Right lobe of liver (tissue), 6 donors: ENCODE measurements around the gene ADAMTSL2. TPM values are rescaled to one million over a fixed set of nuclear protein-coding genes. Genes with fewer than 3 reads are reported as not detected.
A peak's percentile ranks its signal among the peaks of the same experiment; 100 is the strongest.

Experiments used
- ATAC-seq, 4 donors: fragments of 200-7000 bp; cut with Tn5 transposase; one replicate each; pipeline ENCODE4 v1.9.1; 2020; ENCODE audit warnings: mild to moderate bottlenecking in 4 of 4, moderate library complexity in 4 of 4
- DNase-seq, 3 donors: peaks; one replicate each; pipeline ENCODE4 v3.0.0-alpha.2; 2020
- H3K27ac ChIP-seq, 3 donors: fragments of 200-600 bp; one replicate each; pipeline ENCODE4 v1.8.0; 2022
- H3K27me3 ChIP-seq, 2 donors: fragments of 200-600 bp; one replicate each; pipeline ENCODE4 v1.8.0; 2022
- H3K36me3 ChIP-seq, 4 donors: fragments of 200-600 bp; sonication (generic) in 1 of 4; one replicate each; pipeline versions ENCODE4 v1.5.1 to v1.8.0; 2017 to 2022; ENCODE audit warnings: control low read depth in 1 of 4
- H3K4me1 ChIP-seq, 4 donors: fragments of 200-600 bp; sonication (generic) in 1 of 4; one replicate each; pipeline versions ENCODE4 v1.5.1 to v1.8.0; 2017 to 2022; ENCODE audit warnings: control low read depth in 1 of 4
- H3K4me3 ChIP-seq, 3 donors: fragments of 200-600 bp; one replicate each; pipeline ENCODE4 v1.8.0; 2022
- H3K9me3 ChIP-seq, 4 donors: fragments of 200-600 bp; sonication (generic) in 1 of 4; one replicate each; pipeline versions ENCODE4 v1.5.1 to v1.8.0; 2017 to 2022; ENCODE audit warnings: control low read depth in 1 of 4
- CTCF ChIP-seq, 4 donors: fragments of 200-600 bp in 3 of 4; fragments of 450-650 bp in 1 of 4; IDR thresholded peaks; one replicate each; pipeline versions ENCODE4 v1.5.1 to v1.8.0; 2016 to 2022; ENCODE audit warnings: antibody characterized with exemption in 4 of 4, mild to moderate bottlenecking in 2 of 4
- POLR2A ChIP-seq: fragments of 450-650 bp; IDR thresholded peaks from one replicate; pipeline ENCODE4 v1.6.1; 2017; ENCODE audit warnings: antibody characterized with exemption, mild to moderate bottlenecking
- WGBS: methylation state at CpG from one replicate; pipeline ENCODE4 v1.1.6; 2018; ENCODE audit warnings: low coverage, low lambda C conversion rate; ENCODE audit not compliant: insufficient coverage; ENCODE audit errors: missing lambda C conversion rate; 5-methylcytosine and 5-hydroxymethylcytosine counted together
- intact Hi-C, 2 donors: fragments of 100-400 bp; cut with DNase I; formaldehyde crosslinking; loops; one replicate each; pipeline versions ENCODE4 v1.11.2 to v1.14.1; 2022
- total RNA-seq, 6 experiments: library from RNA; depleted of rRNA in 2 of 6; stranded (reverse); fragments of >200 nt in 2 of 6; fragmentation: NEBNext Ultra II Directional in 3 of 6; extraction: Animal tissue kit (Norgen Biotek cat#: 25700) in 3 of 6; gene quantifications; one replicate each; pipeline versions ENCODE4 v1.1.0 to v1.2.4, GENCODE V29; 2016 to 2023
- donor health status: DM: no; HTN: yes; CAD: no.
- donor health status: DM: no; HTN: no; CAD: no.
- donor health status: DM: no; HTN: no; CAD: no.
- donor health status: DM: no; HTN: yes; CAD: no.
- donor health status: DM: no; HTN: yes; CAD: no.

ADAMTSL2 gene
- total RNA-seq, 6 experiments from 2014 or later: 9.2 to 24.8 (median 12.7) TPM

GRCh38 chr9:133536080-133536479 is 1.6 kb downstream of the ADAMTSL2 start:
- intact Hi-C loops: no loop called here
- ATAC-seq (no peak), DNase-seq (no peak)
- Histone ChIP-seq H3K4me3 (peak overlapping the region in 2 of 3 donors; percentile 46 to 56), H3K27me3 (no peaks in the 10 kb centered on the region), H3K9me3 (no peaks in the 10 kb centered on the region), H3K27ac (no peak overlapping the region), H3K36me3 (no peaks in the 10 kb centered on the region), H3K4me1 (peaks cover 0 to 20% (median 8%) of the 10 kb centered on the region in 4 donors)
- no peak for TF ChIP-seq CTCF (IDR thresholded peaks at IDR 0.05)
- no peak for TF ChIP-seq POLR2A
- WGBS: no CpG with 5 or more reads among the region's 11 CpGs

- intact Hi-C loops: no loop called here
- ATAC-seq (no peak), DNase-seq (no peak)
- no peaks in the 10 kb centered on the region for H3K27me3 ChIP-seq
- H3K27ac ChIP-seq: no peak overlapping the region
- H3K36me3 ChIP-seq: no peaks in the 10 kb centered on the region
- H3K4me3 ChIP-seq: peak overlapping the region in 1 of 3 donors; percentile 56
- H3K9me3 ChIP-seq: no peaks in the 10 kb centered on the region
- WGBS: 69% methylated on average over 3 of the region's 9 CpGs
- H3K4me1 ChIP-seq: peaks cover 0 to 20% (median 8%) of the 10 kb centered on the region in 4 donors
- TF ChIP-seq CTCF (IDR thresholded peaks at IDR 0.05) (no peak), POLR2A (no peak)
Observed at GRCh38 chr9:133536536-133536935, 2.0 kb downstream of the ADAMTSL2 start.

- TF ChIP-seq CTCF (IDR thresholded peaks at IDR 0.05): no peak
- no peak overlapping the region for H3K27ac ChIP-seq
- no peak overlapping the region for H3K4me3 ChIP-seq
- H3K4me1 ChIP-seq: peaks cover 0 to 20% (median 8%) of the 10 kb centered on the region in 4 donors
- no peaks in the 10 kb centered on the region for H3K9me3 ChIP-seq
- DNase-seq (no peak), ATAC-seq (no peak)
- no peaks in the 10 kb centered on the region for H3K27me3 ChIP-seq
- no CpG with 5 or more reads among the region's 16 CpGs for WGBS
- no peaks in the 10 kb centered on the region for H3K36me3 ChIP-seq
- intact Hi-C loops: no loop called here
Observed at GRCh38 chr9:133537257-133537656, 2.8 kb downstream of the ADAMTSL2 start.

GRCh38 chr9:133538176-133538575 is 3.7 kb downstream of the ADAMTSL2 start:
- DNase-seq: no peak
- intact Hi-C loops: no loop called here
- Histone ChIP-seq H3K9me3 (no peaks in the 10 kb centered on the region), H3K4me3 (no peak overlapping the region), H3K27me3 (no peaks in the 10 kb centered on the region), H3K27ac (no peak overlapping the region), H3K36me3 (no peaks in the 10 kb centered on the region), H3K4me1 (peaks cover 0 to 20% (median 8%) of the 10 kb centered on the region in 4 donors)
- no peak for ATAC-seq
- TF ChIP-seq CTCF (IDR thresholded peaks at IDR 0.05) (no peak), POLR2A (no peak)
- no CpG with 5 or more reads among the region's 14 CpGs for WGBS
